HG03521 (cell line): Measurements from ENCODE around the gene BSND.
"Not testable (repeated sequence)": the region's sequence is repeated elsewhere in the genome, so short reads cannot be mapped to it uniquely, and the experiment has no call there.

Experiments
- ATAC-seq: cut with Tn5 transposase; IDR thresholded peaks from one replicate; pipeline ENCODE4 v1.9.1; 2021; ENCODE audit warnings: mild to moderate bottlenecking, moderate library complexity; ENCODE audit not compliant: unreplicated experiment

BSND gene

DNA sequence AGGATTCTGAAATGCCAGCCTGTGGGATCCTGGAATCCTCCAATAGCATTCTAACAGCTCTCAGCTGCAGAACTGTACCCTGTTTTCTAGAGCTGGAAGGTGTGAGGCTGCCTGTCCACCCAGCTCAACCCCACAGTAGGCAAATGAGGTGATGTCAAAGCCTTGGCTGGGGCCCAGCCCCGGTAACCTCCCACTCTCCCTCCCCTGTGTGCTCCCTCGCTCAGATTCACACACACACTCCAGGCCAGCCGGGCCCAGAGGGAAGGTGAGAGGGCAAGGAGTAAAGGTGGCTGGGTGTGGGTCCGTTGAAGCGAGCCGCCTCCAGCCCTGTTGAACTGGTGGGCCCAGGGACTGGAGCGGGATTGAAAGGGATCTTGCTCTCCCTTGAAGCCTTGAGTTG lies at the start of gene BSND:
BSND (plus strand) TSS at position 257 of the 400 bp plus-strand sequence. CDS start 254 bp downstream, outside the sequence.
- ATAC-seq: no peak

DNA sequence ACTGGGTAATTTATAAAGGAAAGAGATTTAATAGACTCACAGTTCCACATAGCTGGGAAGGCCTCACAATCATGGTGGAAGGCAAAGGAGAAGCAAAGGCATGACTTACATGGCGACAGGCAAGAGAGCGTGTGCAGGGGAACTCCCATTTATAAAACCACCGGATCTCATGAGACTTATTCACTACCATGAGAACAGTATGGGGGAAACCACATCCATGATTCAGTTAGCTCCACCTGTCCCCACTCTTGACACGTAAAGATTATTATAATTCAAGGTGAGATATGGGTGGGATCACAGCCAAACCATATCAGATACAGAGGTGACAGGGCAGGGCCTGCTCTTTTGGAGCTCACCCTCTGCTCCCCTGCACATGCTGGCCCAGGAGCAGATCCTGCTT lies 49.7 kb upstream of the BSND start:
- no peak for ATAC-seq

DNA sequence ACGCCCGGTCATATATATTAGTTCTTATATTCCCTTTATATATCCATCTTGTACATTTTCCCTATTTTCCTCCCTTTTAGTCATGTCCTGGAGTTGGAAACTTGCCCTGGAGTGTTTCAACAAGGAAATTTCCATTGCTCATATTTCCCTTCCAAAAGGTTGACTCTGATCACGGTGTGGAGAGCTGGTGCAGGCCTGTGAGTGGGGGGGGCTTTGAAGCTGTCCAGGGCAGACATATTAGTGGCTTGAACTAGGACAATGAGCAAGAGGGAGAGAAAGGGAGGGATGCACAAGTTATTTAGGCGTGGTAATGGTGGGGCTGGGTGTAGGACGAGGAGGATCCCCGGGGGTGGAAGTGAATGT lies 48.7 kb upstream of the BSND start:
- ATAC-seq: no peak

DNA sequence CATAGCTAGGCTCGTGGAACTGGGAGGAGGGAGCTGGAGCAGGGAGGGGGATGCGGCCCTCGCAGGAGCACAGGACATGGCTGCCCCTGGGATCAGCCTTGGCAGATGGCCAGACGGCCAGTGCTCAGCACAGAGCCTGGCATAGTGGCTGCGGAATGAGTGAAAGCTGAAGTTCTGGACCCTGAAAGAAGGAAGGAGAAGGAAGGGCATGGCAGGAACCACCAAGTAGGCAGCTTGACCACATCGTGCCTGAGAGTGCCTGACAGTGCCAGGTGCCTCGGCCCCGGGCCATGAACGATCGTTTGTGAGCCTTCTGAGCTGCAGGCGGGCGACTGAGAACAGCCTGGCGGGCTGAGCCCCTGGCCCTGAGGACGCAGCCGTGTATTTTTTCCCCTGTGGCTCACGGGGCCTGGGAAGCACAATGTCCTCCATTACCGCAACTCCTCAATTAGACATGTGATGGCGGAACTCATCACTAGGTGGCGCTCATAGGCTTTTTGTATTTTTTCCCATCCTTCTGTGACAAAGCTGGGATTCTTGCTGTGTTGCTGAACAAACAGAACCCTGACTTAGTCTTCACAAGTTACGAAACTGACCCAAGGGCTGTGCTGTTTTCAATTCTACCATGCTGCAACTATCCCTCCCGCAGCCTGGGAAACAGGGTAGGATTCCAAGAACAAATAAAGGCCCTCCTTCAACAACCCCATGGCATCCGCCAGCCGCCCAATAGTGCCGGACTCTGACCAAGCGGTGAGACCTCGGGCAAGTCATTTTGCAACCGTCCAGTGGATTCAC lies 48.2 kb upstream of the BSND start:
- no peak for ATAC-seq

DNA sequence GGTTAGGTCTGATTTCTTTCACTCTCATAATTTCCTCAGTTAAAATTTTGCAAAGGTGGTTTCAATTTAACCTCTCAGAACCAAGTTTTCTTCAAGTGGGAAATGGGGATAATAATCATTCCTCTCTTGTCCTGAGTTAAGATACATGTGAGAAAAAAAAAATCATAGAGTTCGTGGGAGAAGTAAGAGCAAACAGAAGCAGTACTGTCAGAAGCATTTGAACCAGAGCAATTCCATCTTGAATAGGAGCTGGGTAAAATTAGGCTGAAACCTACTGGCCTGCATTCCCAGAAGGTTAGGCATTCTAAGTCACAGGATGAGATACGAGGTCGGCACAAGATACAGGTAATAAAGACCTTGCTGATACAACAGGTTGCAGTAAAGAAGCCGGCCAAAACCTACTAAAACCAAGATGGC lies 46.9 kb upstream of the BSND start:
- no peak for ATAC-seq

DNA sequence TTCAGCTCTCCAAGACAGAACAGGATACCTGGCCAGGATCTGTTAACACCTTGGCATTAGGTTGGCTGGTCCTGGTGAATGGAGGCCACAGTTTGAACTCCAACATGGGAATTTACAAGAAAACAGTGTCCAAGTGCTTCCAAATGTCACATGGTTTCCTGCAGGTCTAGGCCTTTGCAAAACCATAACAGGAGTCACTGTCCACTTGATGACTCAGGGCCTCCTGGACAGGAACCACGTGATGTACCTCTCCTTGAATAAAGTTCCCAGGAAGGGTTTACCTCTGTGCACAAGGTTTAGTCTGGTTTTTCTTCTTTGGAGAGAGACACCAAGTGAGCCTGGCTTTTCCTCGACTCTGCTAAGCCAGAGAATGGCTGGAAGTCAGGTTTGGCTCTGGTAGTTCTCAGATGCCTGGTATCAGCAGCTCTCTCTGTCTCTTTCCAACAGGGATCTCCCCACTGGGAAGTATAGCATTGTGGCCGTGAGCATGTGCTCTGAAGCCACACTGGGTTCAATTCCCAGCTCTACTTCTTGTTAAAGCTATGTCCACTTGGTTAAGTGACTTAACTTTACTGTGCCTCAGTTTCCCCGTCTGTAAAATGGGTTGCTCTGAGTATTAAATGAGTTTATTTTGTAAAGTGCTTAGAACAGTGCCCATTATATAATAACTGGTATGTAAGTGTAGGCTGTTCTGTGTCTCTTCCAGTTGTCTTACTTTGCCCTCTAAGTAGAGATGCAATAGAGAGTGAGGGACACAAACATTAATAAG lies 45.6 kb upstream of the BSND start:
- no peak for ATAC-seq

DNA sequence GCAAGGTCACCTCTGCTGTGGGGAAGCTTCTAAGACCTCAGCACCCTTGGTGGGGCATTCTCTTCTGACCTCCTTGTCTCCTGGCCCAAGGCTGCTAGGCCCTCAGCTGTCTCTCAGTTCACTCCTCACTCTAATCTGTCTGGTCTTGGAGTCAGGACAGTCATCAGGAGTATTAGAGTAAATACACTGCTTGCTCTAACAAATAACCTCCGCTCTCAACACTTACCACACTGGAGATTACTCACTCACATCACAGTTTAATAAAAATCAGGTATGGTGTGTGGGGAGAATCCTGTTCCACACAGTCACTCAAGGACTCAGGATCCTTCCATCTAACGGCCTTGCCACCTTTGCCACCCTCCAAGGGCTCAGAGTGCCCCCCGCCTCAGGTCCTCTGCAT lies 44.9 kb upstream of the BSND start:
- no peak for ATAC-seq

DNA sequence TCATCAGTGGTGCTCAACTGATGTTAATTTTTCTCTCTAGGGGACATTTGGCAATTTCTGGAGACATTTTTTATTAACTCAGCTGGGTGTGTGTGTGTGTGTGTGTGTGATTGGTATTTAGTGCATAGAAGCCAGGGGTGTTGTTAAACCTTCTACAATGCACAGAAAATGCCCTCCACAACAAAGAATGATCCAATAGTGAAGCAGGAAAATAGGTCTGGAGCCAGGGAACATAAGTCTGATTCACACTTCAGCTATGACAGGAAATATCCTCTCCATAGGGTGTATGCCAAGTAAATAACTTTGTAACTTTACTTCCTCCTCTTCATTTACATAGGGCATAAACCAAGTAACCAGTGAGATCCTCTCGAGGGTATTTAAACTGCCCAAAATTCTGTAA lies 43.4 kb upstream of the BSND start:
- ATAC-seq: no peak

DNA sequence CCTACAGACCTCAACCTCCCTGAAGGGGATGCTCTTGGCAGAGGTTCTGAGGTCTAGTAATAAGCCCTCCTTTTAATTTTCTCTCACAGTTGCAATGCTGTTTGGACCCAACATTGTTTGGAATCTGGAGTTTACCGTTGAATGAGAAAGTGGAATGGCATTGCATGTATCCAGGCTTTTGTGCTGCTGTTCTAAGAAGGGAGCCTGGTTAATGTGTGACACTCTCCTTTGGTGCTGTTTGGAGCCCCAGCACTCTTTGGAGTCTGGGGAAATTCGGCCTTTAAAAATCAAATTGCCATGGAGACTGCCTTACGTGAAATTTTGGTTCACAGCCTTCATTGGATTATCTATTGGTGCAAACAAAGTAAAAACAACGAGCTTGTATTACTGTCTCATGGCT lies 42.0 kb upstream of the BSND start:
- no peak for ATAC-seq

DNA sequence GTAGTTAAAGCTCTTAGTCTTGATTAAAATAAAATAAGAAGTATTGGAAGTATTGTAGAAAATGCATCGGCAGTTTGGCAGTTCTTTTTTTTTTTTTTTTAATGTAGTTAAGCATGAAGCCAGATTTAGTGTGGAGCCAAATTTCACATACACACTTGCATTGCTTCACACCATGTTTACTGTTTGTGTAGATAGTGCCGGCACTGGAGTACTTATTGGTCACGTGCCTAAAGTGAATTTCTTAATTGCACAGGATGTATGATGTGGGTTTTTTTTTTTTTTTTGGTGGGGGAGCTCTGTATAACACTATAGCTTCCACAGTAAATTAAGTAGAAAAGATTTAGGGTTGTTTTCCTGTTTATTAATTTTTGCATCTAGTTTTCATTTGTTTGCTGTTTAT lies 39.5 kb upstream of the BSND start:
- no peak for ATAC-seq

DNA sequence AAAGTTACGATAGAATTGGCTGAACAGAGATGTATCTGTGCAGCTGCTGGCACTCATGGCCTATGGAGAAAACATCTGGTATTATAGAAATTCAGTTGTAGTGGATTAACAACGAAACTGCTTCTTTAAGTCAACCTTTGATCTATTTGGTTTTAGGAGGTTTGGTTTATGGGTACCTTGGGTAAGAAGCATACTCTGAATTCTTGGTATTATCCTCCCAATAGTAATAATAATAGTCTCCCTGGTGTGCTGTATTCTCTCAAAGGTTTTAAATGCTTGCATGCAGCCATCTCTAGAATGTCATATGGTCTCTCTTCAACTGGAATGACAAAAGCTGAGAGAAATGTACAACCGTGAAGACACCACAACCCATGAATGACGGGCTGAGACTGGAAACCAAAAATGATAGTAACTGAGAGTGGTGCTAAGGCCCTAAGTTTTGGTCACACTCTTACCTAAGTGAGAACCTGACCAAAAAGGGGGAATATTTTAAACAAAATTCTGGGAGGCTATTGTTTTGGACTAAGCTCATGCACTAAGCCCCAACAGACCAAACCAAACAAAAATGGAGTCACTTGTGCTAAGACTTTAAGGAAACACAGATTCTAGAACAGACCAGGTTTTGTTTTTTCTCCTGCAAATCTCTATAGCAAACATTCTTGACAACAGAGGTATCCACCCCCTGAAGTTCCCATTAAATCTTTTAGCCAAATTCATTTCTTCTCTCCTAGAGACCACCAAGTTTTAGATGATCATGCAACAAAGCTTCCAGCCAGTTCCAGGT lies 35.9 kb upstream of the BSND start:
- no peak for ATAC-seq

DNA sequence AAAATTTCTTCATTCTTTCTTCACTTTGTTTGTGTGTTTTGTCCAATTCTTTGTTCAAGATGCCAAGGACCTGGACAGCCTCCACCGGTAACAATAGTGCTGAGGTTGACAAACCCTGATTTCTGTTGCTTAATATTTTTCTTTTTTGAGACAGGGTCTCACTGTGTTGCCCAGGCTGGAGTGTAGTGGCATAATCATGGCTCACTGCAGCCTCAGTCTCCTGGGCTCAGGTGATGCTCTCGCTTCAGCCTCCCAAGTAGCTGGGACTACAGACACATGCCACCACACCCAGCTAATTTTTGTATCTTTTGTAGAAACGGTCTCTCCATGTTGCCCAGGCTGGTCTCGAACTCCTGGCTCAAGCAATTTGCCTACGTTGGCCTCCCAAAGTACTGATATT lies 34.9 kb upstream of the BSND start:
- ATAC-seq: not testable (repeated sequence)

DNA sequence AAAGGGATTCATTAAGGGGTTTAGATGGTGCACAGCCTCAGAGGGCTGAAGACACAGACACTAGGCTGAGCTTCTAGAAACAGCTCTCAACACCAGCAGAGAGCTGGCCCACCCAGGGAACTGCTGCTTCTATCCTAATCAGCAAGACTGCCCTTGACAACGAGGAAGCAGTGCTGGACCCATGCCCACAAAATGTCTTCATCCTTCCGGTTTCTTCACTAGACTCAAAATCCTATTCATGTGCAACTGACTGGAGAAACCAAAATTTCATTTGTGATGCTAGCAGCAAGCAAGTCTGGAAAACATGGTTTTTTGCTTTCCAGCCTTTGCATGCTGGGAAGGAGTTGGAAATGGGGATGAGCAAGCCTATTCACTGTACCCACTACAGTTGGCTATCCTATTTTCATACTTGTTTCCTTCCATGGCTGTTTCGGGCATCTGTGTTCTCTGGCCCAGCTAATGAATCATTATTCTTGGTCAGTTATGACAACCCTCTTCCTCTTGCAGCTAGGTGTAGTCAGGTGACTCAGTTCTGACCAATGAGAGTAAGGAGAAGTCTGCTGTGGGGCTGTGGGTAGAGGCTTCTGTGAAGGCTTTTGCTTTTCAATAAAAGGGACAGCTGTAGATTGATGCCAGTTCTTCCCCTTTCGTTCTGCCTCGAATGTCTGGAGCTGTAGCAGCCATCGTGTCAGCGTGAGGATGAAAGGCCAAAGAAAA lies 33.0 kb upstream of the BSND start:
- ATAC-seq: peak; percentile 90

DNA sequence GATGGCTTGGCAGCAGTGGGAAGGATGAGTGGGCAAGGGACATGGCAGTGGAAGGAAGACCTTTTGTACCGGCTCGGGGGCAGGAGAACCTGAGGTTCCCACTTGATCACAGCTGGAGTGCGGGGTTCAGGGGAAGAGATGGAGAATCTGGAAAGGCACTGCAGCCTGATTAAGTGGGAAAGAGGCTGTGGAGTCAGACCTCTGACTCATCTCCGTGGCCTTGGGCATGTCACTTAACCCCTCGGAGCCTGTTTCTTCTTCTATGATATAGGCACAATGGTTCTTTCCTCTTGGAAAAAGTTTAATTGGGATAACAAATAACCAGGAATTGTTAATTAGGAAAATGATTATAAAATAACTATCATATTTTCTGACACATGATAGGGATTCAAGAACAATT lies 31.4 kb upstream of the BSND start:
- no peak for ATAC-seq

DNA sequence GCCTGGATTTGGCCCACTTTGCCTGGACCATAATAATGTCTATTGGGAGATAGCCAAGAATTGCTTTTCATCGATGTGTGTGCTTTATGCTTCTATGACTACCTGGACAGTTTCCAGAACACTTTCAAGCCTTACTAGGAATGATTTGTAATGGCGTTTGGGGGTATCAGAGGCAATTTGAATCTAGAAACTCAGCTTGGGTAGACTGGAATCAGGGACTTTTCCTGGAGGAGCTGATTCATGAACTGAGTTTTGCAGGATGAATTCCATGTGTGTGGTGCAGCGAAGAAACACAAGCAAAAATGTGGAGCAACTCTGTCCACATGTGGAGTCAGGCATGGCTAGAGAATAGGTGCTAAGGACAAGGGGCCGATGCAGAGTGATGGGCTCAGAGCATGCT lies 30.2 kb upstream of the BSND start:
- ATAC-seq: no peak

DNA sequence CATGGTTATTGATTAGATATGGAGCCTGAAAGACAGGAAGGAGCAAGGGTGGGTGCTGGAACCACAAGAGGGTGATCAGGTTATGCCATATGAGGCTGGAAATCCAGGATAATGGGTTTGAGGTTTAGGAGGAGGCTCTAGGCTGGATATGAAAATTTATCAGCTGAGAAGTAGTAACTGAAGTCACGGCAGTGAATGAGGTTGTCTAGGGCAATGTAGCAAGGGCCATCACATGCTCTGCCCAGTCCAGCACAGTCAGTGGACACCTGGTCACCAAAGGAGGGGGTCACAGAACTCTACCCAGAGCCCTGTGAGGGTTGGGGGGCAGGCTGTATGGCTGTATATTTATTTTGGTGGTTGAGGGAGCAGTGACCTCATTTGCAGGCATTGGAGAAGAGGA lies 28.9 kb upstream of the BSND start:
- no peak for ATAC-seq

DNA sequence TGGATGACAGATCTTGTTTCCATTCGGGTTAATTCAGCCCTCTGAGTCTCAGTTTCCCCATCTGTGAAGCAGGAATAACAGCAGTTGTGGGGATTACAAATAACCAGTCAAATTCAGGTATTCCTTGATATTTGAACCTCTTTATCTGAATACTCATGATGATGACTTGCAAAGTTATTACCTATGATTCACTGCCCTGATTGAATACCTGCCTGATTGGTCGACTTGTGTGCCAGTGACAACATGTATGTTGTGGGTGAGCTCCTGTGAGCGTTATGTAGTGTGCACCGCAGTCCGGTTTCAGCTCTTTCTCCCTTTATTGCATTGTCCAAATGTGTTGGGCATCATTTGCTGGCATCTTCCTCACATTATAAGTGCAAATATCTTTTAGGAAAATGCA lies 27.8 kb upstream of the BSND start:
- no peak for ATAC-seq

DNA sequence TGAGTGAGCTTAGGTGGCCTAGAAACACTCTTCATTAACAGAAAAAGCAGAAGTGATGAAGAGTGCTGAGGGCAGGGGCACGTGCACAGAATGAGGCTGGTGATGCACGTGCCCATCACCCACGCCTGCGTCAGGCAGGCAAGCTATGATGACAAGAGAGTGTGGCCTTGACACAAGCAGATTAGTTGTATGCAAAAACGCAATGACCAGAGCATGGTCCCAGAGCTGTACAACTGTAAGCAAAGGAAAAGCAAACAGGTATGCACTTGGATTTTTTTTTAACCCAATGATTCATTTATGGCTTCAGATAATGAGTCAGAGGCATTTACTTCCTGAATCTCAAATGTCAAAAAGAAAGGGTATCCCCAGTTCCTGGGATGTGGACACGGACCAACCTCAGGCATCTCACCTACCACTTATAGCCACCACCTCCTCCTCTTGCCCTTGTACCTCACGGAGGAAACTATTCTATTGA lies 27.4 kb upstream of the BSND start:
- ATAC-seq: peak; percentile 79

DNA sequence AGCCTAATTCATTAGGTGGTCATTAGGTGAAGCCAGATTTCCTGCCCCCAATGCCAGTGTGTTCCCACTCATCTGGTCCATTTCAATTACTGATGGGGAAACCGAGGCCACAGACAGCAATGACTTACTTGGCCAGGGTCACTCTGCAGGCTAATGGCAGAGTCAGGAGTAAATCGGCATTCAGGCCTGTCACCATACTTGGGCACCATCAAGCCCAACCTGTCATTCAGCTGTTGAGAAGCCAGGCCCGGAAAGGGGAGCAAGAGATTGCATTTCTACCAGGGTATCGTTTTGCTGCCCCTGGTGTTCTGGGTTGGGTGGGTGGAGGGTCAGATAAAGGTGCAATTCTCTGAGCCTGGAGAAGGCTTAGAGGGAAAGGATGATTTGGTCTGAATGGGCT lies 26.3 kb upstream of the BSND start:
- no peak for ATAC-seq

DNA sequence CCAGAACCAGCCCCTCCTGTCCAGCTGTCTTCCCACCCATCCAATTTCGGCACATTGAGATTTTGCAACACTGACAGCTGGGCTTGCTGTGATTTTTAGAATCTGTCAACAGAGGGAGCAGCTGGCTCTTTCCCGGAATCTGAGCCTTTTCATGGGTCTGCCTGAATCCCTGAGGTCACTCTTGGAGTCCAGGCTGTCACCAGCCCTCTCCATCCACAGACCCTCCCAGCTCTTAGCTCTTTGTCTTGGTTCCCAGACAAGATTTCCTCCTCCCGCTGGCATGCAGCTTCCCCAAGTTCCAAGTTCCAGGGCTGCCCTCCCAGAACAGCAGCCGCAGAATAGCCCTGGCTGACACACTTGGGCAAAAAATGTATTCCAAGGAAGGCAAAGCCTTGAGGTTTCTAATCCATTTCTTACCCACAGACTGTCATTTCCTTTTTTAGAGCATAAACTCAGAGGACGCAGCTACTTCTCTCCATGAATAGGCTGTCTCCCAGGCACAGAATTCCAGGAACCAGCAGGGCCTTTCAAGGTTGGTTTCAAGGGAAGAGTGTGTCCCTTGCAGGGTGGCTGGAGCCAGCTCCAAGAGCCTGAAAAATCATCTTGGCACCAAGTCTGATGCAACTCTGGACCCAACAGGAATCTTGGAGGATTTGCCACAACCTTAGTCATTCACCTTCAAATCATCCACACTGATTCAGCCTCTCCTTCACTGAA lies 25.4 kb upstream of the BSND start:
- no peak for ATAC-seq
